CD4-positive, alpha-beta memory T cell (primary cell): Measurements from ENCODE around the gene CFAP77. TPM values are rescaled to one million over a fixed set of nuclear protein-coding genes. Genes with fewer than 3 reads are reported as not detected.

Source experiments
- CTCF ChIA-PET: fragments of 350-600 bp; sonication (Branson Sonifier 250); formaldehyde crosslinking; loops from one replicate; lab custom pipeline; 2021; ENCODE audit warnings: inconsistent platforms; ENCODE audit not compliant: partially characterized antibody; lab: Charles Lee
- POLR2A ChIA-PET: fragments of 350-600 bp; sonication (Branson Sonifier 250); formaldehyde crosslinking; loops from one replicate; lab custom pipeline; 2021; ENCODE audit not compliant: partially characterized antibody; lab: Charles Lee
- DNase-seq, 5 donors: peaks; one replicate each; pipeline versions ENCODE4 v3.0.0 to v3.0.0-alpha.2; 2020 to 2022; ENCODE audit warnings: mixed read lengths in 1 of 5
- H3K27ac ChIP-seq: one replicate; pipeline ENCODE4 v1.7.0; 2013; ENCODE audit warnings: low read depth, low read length
- H3K27me3 ChIP-seq: 2 replicates; pipeline ENCODE4 v1.7.0; 2013; ENCODE audit warnings: mild to moderate bottlenecking, low read length, moderate library complexity; ENCODE audit not compliant: insufficient read depth
- H3K36me3 ChIP-seq: 2 replicates; pipeline ENCODE4 v1.7.0; 2013; ENCODE audit warnings: mild to moderate bottlenecking, low read length, moderate library complexity; ENCODE audit not compliant: insufficient read depth
- H3K4me1 ChIP-seq: 2 replicates; pipeline ENCODE4 v1.7.0; 2013; ENCODE audit warnings: mild to moderate bottlenecking, low read length, moderate library complexity; ENCODE audit not compliant: insufficient read depth
- H3K4me3 ChIP-seq, 2 donors: one replicate each; pipeline ENCODE4 v1.7.0; 2013; ENCODE audit warnings: low read length in 2 of 2, mild to moderate bottlenecking in 1 of 2
- H3K9me3 ChIP-seq, 2 donors: one replicate each; pipeline ENCODE4 v1.7.0; 2013; ENCODE audit warnings: low read length in 2 of 2, control low read depth in 1 of 2; ENCODE audit not compliant: control insufficient read depth in 1 of 2
- H3K27ac Mint-ChIP-seq, 7 donors: one replicate each; pipeline ENCODE4 v1.8.0; 2020 to 2021; ENCODE audit warnings: mixed read lengths in 7 of 7, mild to moderate bottlenecking in 6 of 7, inconsistent platforms in 3 of 7, moderate library complexity in 3 of 7
- H3K27me3 Mint-ChIP-seq, 2 donors: one replicate each; pipeline ENCODE4 v1.8.0; 2020 to 2021; ENCODE audit warnings: mixed read lengths in 2 of 2
- H3K36me3 Mint-ChIP-seq, 2 donors: one replicate each; pipeline ENCODE4 v1.8.0; 2020 to 2021; ENCODE audit warnings: mixed read lengths in 2 of 2, inconsistent platforms in 1 of 2, mild to moderate bottlenecking in 1 of 2
- H3K4me1 Mint-ChIP-seq, 4 donors: one replicate each; pipeline ENCODE4 v1.8.0; 2020 to 2021; ENCODE audit warnings: mixed read lengths in 4 of 4, mild to moderate bottlenecking in 1 of 4
- H3K4me3 Mint-ChIP-seq, 8 donors: one replicate each; pipeline ENCODE4 v1.8.0; 2020 to 2021; ENCODE audit warnings: mixed read lengths in 8 of 8, mild to moderate bottlenecking in 7 of 8, moderate library complexity in 6 of 8, inconsistent platforms in 3 of 8
- H3K9me3 Mint-ChIP-seq, 8 donors: one replicate each; pipeline ENCODE4 v1.8.0; 2020 to 2021; ENCODE audit warnings: mixed read lengths in 8 of 8, mild to moderate bottlenecking in 5 of 8, inconsistent platforms in 3 of 8, moderate library complexity in 1 of 8
- intact Hi-C: fragments of 100-400 bp; cut with micrococcal nuclease; formaldehyde crosslinking; loops from one replicate; pipeline ENCODE4 v1.15.1; 2023
- polyA plus RNA-seq, 2 donors: library from polyadenylated mRNA; unstranded; fragments of 300-500 nt; fragmentation: Illumina TruSeq; gene quantifications; one replicate each; pipeline ENCODE4 v1.2.3, GENCODE V29; 2021
- total RNA-seq, 2 experiments: library from RNA; stranded (reverse); gene quantifications; one replicate each; pipeline ENCODE4 v1.2.3, GENCODE V29; 2021

The CFAP77 gene
- total and polyA plus RNA-seq, 4 experiments from 2014 or later = not detected

- Histone ChIP-seq H3K4me3 (no peak overlapping the region), H3K9me3 (no peaks in the 10 kb centered on the region)
Measured at GRCh38 chr9:132478353-132479050, 68.5 kb downstream of the CFAP77 start.

DNA sequence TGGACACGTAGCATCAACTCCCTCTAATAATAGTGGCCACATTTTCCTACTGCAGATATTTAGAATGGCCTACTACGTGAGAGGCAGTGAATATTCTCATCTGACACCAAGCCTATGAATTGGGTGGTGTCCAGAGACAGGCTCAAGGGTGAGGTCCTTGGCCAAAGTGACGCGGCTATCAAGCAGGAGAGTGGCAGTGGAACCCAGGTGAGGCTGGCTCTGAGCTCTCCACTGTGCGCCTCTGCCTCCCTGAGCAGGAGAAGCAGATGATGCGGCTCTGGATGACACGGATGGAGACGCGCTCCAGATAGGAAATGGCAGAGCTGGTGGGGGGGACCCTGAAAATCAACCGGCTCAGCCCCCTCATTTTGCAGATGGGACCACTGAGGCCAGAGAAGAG is 69.7 kb downstream of the CFAP77 start:
- intact Hi-C loops = no loop called here
- Histone ChIP-seq H3K4me1 (no peaks in the 10 kb centered on the region), H3K36me3 (no peaks in the 10 kb centered on the region), H3K27ac (no peak overlapping the region), H3K4me3 (no peak overlapping the region), H3K9me3 (no peaks in the 10 kb centered on the region), H3K27me3 (no peaks in the 10 kb centered on the region)
- ChIA-PET CTCF (no interaction called here), POLR2A (no interaction called here)
- H3K36me3 Mint-ChIP-seq = no peaks in the 10 kb centered on the region
- peaks cover 4 to 7% of the 10 kb centered on the region in 2 donors for H3K27me3 Mint-ChIP-seq
- peak overlapping the region in 1 of 7 donors; percentile 8 for H3K27ac Mint-ChIP-seq
- peaks cover 0 to 2% (median 0%) of the 10 kb centered on the region in 8 donors for H3K9me3 Mint-ChIP-seq
- H3K4me3 Mint-ChIP-seq = no peak overlapping the region
- no peak for DNase-seq
- peaks cover 0 to 6% (median 0%) of the 10 kb centered on the region in 4 donors for H3K4me1 Mint-ChIP-seq

More at GRCh38 chr9:132478353-132479050, 68.5 kb downstream of the CFAP77 start:
- peaks cover 0 to 6% (median 0%) of the 10 kb centered on the region in 4 donors for H3K4me1 Mint-ChIP-seq
- POLR2A ChIA-PET = interaction anchor here (0.6 kb wide), 1 partner anchor 10 kb away, joined by 3 read pairs; no protein-coding TSS in a partner anchor
- intact Hi-C loops = no loop called here
- peak overlapping the region in 1 of 7 donors; percentile 48 for H3K27ac Mint-ChIP-seq
- no peak overlapping the region for H3K27ac ChIP-seq
- H3K4me3 Mint-ChIP-seq = no peak overlapping the region
- peaks cover 0 to 2% (median 0%) of the 10 kb centered on the region in 8 donors for H3K9me3 Mint-ChIP-seq
- no peaks in the 10 kb centered on the region for H3K4me1 ChIP-seq
- no peaks in the 10 kb centered on the region for H3K27me3 ChIP-seq
- no peaks in the 10 kb centered on the region for H3K36me3 ChIP-seq
- H3K27me3 Mint-ChIP-seq = peaks cover 7% of the 10 kb centered on the region in 2 donors
- H3K36me3 Mint-ChIP-seq = no peaks in the 10 kb centered on the region
- no peak for DNase-seq
- CTCF ChIA-PET = no interaction called here

- Histone ChIP-seq H3K4me1 (peaks cover under 1% of the 10 kb centered on the region), H3K27me3 (no peaks in the 10 kb centered on the region), H3K27ac (no peak overlapping the region), H3K4me3 (no peak overlapping the region), H3K36me3 (no peaks in the 10 kb centered on the region), H3K9me3 (no peaks in the 10 kb centered on the region)
- H3K36me3 Mint-ChIP-seq = no peaks in the 10 kb centered on the region
- intact Hi-C loops = no loop called here
- H3K9me3 Mint-ChIP-seq = peaks cover 0 to 4% (median 0%) of the 10 kb centered on the region in 8 donors
- ChIA-PET CTCF (no interaction called here), POLR2A (no interaction called here)
- peaks cover 4 to 7% of the 10 kb centered on the region in 2 donors for H3K27me3 Mint-ChIP-seq
- DNase-seq = no peak
- H3K27ac Mint-ChIP-seq = peak overlapping the region in 1 of 7 donors; percentile 84
- H3K4me1 Mint-ChIP-seq = peaks cover 0 to 7% (median under 1%) of the 10 kb centered on the region in 4 donors
- no peak overlapping the region for H3K4me3 Mint-ChIP-seq
Measured at GRCh38 chr9:132481053-132481849, 71.2 kb downstream of the CFAP77 start.

DNA sequence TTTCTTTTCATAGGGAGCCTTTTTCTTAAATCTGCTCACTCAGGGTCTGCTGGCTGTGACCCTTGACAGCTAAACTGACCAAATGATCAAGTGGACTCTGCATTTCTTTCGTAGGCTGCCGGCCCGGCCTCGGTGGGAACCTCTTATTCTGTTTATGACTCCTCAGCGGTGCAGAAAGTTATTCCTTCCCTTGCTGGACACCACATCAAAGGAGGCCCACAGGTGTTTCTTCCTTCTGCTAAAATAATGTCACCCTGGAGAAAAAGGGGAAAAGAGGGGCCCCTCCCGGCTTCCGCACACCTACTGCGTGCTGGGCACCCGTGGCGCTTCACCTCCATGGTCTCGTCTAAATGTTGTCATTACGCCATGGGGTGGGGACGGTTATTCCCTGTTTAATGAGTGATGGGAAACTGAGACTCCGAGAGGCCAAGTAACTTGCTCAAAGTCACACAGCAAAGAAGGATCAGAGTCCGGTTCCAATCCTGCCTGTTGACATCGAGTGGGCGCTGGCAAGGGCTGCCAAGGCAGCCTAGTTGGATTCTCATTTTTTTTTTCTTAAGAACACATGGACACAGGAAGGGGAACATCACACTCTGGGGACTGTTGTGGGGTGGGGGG is 72.3 kb downstream of the CFAP77 start:
- no peak for DNase-seq
- peaks cover 7 to 17% (median 9%) of the 10 kb centered on the region in 4 donors for H3K4me1 Mint-ChIP-seq
- H3K27ac Mint-ChIP-seq = no peak overlapping the region
- CTCF ChIA-PET = no interaction called here
- no peak overlapping the region for H3K4me3 Mint-ChIP-seq
- H3K27me3 Mint-ChIP-seq = peaks cover 5 to 6% of the 10 kb centered on the region in 2 donors
- peaks cover 0 to 2% (median 0%) of the 10 kb centered on the region in 8 donors for H3K9me3 Mint-ChIP-seq
- POLR2A ChIA-PET = no interaction called here
- no peaks in the 10 kb centered on the region for H3K27me3 ChIP-seq
- H3K27ac ChIP-seq = no peak overlapping the region
- no peak overlapping the region for H3K4me3 ChIP-seq
- peaks cover 11% of the 10 kb centered on the region for H3K4me1 ChIP-seq
- no peaks in the 10 kb centered on the region for H3K36me3 ChIP-seq
- no peaks in the 10 kb centered on the region for H3K9me3 ChIP-seq
- no peaks in the 10 kb centered on the region for H3K36me3 Mint-ChIP-seq
- intact Hi-C loops = no loop called here

GRCh38 chr9:132485393-132485792 is 75.4 kb downstream of the CFAP77 start:
- POLR2A ChIA-PET = no interaction called here
- Histone ChIP-seq H3K4me3 (no peak overlapping the region), H3K27me3 (no peaks in the 10 kb centered on the region), H3K9me3 (no peaks in the 10 kb centered on the region), H3K36me3 (no peaks in the 10 kb centered on the region), H3K4me1 (peaks cover 27% of the 10 kb centered on the region), H3K27ac (no peak overlapping the region)
- H3K4me1 Mint-ChIP-seq = peaks cover 18 to 32% (median 25%) of the 10 kb centered on the region in 4 donors
- no peak overlapping the region for H3K4me3 Mint-ChIP-seq
- peaks cover 5 to 8% of the 10 kb centered on the region in 2 donors for H3K27me3 Mint-ChIP-seq
- DNase-seq = no peak
- CTCF ChIA-PET = interaction anchor here (1.5 to 1.7 kb wide), 2 partner anchors 21 to 23 kb away, joined by 3 to 5 read pairs; no protein-coding TSS in a partner anchor
- H3K9me3 Mint-ChIP-seq = peaks cover 0 to 2% (median 0%) of the 10 kb centered on the region in 8 donors
- peak overlapping the region in 1 of 7 donors; percentile 4 for H3K27ac Mint-ChIP-seq
- intact Hi-C loops = no loop called here
- H3K36me3 Mint-ChIP-seq = peaks cover 0 to 2% of the 10 kb centered on the region in 2 donors

GRCh38 chr9:132486706-132487350 is 76.8 kb downstream of the CFAP77 start:
- Mint-ChIP-seq H3K36me3 (peaks cover 0 to 2% of the 10 kb centered on the region in 2 donors), H3K4me3 (peak overlapping the region; percentile 67 to 88 (median 79)), H3K4me1 (peaks cover 18 to 32% (median 25%) of the 10 kb centered on the region in 4 donors), H3K27ac (peak overlapping the region; percentile 53 to 97 (median 93)), H3K9me3 (peaks cover 0 to 2% (median 0%) of the 10 kb centered on the region in 8 donors), H3K27me3 (peaks cover 5 to 7% of the 10 kb centered on the region in 2 donors)
- peak overlapping the region in 1 of 2 donors; percentile 46 for H3K4me3 ChIP-seq
- no peaks in the 10 kb centered on the region for H3K36me3 ChIP-seq
- H3K9me3 ChIP-seq = no peaks in the 10 kb centered on the region
- DNase-seq = peak in 1 of 5 donors; percentile 87
- peak overlapping the region; percentile 29 for H3K27ac ChIP-seq
- ChIA-PET CTCF (interaction anchor here (1.5 kb wide), 1 partner anchor 20 kb away, joined by 3 read pairs; no protein-coding TSS in a partner anchor), POLR2A (interaction anchor here (1.5 kb wide), 1 partner anchor 22 kb away, joined by 4 read pairs; no protein-coding TSS in a partner anchor)
- no peaks in the 10 kb centered on the region for H3K27me3 ChIP-seq
- intact Hi-C loops = no loop called here
- H3K4me1 ChIP-seq = peaks cover 27% of the 10 kb centered on the region
